Activated naive CD4-positive, alpha-beta T cell treated with anti-CD3 and anti-CD28 coated beads, Interleukin-2, amount 50 U/mL, for 16 hours (primary cell): ENCODE results near the gene REV1.
"Not testable (repeated sequence)": the region's sequence is repeated elsewhere in the genome, so short reads cannot be mapped to it uniquely, and the experiment has no call there.

Experiments used
- DNase-seq: peaks from one replicate; pipeline ENCODE4 v3.0.0-alpha.2; 2020

REV1 gene

DNA sequence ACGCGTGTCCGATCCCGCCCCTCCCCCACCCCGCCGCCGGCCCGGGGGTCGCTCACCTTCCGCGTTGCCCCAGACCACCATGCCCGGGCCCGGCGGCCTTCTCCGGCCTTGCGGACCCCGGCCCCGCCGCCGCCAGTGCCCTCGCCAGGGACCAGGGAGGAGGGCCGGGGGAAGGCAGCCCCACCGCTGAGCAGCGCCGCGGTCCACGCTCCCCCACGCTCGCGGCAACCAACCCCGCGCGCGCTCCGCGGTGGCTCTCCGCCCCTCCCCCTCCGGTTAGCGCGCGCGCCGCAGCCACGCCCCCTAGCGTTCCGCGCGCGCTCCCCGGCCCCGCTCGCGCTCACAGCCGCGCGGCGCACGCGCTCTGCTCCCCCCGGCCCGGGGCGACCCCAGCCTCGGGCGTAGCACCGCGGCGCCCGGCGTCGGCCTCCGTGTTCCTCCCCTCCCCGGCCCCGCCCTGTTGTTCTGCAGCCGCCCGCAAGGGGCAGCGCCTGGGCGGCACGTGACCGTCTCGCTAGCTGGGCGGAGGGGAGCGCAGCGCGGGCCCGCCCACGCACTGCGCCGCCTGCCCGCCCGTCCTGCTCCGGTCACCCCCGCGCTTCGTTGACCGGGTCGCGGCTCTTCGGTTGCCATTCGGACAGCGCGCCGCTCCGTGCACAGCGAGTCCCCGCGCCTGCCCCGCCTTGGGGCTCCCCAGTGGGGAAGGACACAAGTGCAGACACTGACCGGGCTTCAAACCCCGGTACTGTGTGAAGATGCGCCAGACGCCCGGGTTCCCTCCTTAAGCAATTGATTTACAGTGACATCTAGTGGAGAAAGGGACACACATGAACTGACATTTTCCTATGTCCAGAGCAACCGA, at the start of gene REV1:
Gene REV1, minus strand, starts transcription at position 257 of the 862 bp plus-strand sequence. CDS start 25,042 bp downstream, outside the sequence.
- DNase-seq, result peak; percentile 96

DNA sequence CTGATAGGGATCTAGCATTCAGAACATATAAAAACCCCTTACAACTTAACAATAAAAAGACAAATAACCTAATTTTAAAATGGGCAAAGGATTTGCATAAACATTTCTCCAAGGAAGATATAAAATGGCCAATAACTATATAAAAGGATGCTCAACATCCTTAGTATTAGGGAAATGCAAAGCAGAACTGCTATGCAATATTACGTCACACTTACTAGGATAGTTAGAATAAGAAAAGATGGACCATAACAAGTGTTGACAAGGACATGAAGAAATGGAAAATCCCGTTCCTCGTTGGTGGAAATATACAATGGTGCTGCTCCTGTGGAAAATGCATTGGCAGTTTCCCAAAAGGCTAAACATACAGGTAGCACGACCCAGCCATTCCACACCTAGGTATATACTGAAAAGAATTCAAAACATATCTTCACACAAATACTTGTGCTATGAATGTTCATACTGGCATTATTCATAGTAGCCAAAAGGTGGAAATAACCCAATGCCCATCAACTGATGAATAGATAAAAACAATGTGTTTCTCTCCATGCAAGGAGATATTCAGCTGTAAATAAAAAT, 48.2 kb upstream of the REV1 start:
- DNase-seq, result no peak

DNA sequence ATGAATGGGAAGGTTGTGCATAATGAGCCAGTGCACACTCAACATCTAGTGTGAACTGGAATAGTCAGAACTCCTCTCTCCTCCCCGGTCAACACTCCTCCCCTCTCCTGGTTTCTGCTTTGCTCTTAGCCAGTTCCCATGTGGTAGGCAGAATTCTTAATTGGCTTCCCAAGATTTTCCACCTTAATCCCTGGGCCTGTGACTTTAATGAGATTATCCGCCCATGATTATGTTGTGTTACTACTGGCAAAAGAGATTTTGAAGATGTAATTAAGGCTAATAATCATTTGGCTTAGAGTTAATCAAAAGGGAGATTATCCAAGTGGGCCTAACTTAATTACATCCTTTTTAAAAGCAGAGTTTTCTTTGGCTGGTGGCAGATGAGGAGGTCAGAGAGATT, 34.2 kb upstream of the REV1 start:
- DNase-seq, result no peak

DNA sequence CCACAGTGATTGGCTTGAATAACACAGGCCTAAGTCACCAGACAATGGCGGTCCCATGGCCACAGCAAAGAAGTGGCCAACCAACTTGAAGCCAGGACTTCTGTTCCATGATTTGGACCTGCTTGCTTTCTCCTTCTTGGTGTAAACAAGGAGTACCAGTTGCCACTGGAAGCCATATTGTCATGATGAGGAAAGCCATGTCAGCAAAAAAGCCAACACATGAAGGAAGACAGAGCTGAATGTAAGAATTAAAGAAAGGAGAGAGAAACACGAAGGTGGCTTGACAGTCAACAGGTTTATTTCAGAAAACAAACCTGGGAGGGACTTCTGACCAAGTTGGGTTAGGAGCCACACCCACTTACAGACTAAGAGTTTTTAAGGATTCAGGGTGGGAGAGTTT, 32.3 kb upstream of the REV1 start:
- no peak for DNase-seq

DNA sequence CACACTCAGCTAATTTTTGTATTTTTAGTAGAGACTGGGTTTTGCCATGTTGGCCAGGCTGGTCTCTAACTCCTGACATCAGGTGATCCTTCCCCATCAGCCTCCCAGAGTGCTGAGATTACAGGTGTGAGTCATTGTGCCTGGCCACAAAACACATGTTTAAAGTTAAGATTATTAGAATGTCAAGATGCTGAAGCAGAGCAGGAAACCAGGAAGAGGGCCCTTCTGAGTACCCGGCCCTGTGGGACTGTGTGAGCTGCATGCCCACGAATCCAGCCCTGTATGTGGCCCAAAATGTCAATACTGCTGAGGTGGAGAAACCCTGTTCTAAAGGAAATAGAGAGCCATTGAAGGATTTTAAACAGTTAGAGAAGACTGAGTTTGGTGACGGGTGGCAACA, 31.0 kb upstream of the REV1 start:
- no peak for DNase-seq

DNA sequence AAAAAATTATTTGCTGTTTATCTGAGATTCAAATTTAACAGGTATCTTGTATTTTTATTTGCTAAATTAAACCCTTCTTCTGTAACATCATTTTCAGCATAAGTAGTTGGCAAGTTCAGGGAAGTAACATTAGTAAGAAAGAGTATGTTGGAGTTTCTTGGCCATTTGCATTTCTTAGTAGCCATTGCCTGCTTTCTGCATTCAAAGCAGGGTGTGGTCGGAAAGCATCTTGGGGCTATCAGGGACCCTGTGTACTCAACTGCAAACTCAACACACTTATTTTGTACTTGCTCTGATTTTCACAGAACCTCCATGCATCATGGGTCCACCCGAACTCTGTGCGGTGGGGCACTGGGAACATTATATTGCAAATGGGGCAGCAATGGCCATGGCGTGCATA, 30.4 kb upstream of the REV1 start:
- DNase-seq, result no peak

DNA sequence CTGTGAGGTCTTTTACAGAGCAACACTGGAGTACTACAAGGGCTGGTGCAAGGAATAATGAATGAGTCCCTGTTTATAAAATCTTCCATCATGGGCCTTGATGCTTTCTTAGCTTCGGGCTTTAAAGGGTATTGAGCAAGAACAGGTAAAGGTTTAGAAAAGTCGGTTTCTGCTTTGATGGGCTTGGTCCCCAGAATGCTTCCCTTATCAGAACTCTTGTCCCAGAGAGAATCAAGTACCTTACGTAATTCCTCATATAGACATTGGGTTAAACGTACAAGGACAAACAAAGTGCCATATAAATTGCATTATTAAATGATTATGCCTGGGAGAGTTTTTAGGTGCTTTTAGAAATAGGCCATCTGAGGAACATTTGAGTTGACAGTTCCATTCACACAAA, 24.5 kb upstream of the REV1 start:
- no peak for DNase-seq

DNA sequence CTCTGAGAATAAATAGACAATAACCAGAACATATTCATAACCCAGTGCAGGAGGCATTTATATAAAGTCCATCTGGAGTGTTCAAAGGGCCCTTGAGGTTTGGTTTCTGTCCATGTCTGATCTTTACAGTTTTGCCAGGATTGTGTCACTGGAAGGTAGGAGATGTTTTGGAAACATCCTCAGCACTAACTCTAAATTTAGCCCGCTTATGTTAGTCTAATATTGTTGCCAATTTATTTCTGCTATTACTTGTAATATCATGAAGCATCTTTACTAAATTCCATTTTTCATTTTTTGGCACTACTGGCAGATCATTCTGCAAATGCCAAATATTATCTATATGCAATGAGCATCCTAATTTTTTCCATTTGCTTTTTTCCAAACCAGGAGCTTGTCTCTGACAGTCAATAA, 22.4 kb upstream of the REV1 start:
- no peak for DNase-seq

DNA sequence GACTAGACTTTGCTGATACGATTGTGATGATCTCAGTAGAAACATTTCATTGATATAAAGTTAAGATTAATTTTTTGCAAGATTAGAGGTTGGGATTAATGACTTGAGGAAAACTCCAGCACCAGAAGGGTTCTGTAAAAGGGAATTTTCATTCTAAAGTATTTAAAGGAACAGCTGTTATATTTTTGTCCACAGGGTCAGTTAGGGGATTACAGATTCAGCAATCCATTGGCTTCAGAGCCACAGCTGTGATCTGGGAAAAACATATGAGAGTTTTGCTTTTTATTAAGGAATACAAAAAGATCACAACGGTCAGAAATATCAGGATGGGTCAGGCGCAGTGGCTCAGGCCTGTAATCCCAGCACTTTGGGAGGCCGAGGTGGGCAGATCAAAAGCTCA, 19.6 kb upstream of the REV1 start:
- no peak for DNase-seq

DNA sequence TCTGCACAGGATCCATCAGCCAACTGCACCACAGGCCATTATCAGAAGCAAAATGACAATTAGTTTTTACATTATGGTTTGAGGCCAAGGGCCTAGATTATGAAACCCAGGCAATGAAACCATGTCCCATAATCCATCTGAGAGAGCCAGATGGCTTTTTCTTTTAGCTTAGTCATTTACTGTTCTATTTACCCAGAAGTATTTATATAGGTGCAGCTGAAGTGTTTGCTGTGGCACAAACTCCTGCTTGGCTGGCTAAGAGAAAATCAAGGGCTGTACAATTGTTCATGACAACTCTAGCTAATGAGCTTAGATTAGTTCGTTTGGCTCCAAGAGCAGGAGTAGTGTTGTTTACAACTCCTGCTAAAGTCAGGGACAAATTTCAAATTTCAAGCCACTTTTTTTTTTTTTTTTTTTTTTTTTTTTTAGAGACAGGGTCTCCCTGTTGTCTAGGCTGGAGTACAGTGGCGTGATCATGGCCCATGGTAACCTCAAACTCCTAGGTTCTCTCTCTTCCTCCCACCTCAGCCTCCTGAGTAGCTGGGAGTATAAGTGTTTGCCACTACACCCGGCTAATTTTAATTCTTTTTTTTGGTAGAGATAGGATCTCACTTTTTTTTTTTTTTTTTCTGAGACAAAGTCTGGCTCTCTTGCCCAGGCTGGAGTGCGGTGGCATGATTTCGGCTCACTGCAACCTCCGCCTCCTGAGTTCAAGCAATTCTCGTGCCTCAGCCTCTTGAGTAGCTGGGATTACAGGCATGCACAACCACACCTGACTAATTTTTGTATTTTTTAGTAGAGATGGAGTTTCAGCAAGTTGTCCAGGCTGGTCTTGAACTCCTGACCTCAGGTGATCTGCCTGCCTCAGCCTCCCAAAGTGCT, 18.4 kb upstream of the REV1 start:
- no peak for DNase-seq

DNA sequence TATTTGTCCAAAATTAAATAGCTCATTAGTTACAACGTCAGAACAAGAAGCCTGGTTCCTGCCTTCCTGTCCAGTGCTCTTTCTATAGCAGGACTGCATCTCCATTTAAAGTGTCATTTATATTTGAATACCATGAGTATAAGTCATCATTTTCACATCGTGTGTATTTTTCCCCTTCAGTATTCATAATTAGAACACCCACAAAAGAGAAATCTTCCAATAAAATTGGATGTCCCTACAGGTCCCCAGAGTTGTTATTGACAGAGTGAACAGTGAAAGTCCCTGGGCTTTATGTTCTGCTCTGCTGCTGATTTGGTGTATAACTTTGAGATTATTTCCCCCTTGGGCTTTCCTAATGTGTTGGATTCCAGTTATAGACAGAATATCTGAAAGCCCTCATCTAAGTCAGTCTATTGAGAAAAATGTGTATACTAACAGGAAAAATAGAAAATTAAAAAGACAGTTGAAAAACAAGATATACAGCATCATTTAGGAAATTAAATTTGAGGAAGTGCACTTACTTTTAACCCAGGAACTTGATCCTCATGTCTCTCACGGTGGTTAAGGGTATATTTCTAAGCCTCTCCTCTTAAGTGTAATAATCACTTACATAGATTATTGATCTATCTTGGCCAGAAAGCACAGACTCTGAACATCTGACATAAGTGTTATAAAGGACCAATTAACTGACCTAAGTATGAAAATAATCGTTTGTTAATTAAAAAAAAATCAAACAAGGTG, 15.2 kb upstream of the REV1 start:
- DNase-seq, result no peak

DNA sequence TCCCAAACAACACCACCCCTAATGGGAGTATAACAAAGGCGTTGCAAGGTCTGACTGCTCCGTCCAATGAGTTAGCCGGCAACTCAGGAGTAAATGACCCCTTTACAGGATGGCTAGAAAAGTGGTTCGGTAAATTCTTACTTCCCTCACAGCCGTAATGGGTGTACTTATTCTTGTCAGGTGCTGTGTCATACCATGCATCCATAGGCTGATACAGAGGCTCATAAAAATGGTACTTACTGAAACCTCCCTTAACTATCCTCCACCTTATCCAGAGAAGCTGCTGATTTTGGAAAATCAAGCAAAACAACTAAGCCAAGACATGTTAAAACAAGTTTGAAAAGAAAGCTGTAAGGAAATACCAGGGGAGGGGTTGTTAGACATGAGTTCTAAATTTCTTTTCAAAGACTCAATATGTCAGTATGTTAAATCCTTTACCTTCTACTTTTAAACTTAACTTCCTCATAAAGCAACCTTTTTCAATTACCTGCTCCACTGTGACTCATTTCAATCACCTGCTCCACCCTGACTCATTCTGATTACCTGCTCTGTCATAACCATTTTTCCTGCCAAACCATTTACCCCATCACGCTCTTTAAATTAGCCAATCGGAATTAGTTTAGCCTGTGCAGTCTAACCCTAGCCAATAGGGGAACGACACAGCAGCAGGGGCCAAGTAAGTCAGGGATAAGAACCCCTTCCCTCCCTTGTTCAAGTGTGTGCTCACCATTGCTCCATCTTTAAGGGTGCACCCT, 14.0 kb upstream of the REV1 start:
- DNase-seq, result not testable (repeated sequence)

DNA sequence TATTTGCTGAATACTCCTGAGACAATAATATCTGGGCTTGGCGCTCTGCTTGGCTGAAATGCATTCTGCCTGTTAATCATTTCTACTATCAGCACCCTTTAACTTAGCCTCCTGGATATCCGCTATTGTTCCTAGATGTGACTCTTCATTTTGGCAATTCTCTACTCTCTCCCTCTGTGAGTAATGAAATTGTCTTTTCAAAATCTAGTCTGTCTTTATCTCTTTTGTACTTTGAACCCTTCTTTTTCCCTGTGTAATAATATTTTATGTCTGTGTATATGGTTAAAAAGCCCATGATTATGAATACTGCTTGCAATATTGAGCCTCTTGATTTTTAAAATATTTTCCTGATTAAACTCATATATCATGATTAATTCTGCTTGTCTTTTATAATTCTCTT, 6.2 kb upstream of the REV1 start:
- DNase-seq, result no peak

DNA sequence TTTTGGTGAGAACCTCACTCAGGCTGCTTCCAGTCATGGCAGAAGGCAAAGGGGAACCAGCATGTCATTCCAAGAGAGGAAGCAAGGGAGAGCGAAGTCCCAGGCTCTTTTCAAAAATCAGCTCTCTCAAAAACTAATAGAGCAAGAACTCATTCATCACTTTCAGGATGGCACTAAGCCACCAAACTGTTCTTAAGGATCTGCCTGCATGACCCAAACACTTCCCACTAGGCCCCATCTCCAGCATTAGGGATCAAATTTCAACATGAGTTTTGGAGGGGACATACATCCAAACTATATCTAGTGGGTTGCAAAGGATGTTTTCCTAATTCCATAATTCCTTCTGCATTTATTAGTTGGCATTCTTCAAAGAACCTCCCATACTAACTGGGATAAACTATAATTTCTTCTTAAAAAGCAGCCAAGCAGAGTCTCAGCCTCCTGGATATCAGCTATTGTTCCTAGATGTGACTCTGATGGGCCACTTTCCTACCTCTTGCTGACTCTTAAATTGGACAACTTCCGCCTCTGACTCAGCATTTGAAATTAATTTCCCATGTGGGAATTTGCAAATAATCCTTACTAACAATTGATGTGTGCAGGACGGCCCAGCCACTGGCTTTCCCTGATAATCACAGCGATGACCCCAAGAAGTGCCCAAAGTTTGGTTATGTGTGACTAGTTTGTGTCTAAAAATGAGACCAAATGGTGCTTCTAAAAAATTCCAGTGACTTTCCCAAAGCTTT, 5.5 kb upstream of the REV1 start:
- DNase-seq, result no peak

DNA sequence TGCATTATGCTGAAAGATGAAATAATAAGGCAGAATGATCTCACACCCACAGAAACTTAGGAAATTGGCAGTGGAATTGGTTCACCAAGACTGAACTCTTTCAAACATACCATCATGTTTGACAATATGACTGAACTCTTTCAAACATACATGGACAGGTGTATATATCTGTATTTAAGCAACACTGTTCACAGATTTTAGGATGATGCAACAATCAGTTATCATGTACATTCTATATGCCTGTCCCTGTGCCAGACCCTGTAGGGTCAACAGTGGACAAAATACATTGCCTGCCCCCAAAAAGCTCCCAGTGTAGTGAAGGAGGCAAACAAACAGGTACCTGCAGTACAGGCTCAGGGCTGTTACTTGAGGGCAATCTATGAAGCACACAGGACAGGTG, 2.9 kb upstream of the REV1 start:
- no peak for DNase-seq

DNA sequence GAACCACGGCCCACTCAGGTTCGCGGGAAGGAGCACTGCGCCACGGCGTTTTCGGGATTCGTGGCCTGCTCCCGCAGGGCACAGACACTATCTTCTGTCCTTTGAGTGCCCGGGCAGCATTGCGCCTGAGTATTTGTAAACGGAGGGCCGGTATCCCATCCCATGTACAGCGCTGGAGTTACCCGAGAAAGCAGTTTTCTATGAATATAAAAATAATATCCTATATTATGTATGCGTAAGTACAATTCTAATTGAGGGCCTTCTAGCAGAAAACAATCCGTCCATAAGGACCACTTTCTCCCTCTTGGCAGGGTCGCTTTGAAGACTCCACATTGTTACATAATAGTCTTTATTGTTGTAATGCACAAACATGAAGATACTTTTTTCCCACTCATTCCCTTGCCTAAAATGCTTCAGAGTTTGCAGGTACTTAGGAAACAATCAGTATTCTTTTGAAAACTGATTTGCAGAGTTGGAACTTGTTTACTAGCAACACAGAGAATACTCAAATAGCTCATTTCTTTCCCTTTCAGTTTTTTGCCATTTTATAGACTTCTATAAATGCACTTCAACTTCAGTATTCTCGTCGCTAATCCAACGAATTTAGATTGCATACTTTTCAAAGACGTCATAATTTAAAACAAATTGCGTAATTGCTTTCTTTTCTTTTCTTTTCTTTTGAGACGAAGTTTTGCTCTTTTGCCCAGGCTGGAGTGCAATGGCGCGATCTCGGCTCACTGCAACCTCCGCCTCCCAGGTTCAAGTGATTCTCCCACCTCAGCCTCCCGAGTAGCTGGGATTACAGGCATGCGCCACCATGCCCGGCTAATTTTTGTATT, 1.0 kb upstream of the REV1 start:
- DNase-seq, result no peak

DNA sequence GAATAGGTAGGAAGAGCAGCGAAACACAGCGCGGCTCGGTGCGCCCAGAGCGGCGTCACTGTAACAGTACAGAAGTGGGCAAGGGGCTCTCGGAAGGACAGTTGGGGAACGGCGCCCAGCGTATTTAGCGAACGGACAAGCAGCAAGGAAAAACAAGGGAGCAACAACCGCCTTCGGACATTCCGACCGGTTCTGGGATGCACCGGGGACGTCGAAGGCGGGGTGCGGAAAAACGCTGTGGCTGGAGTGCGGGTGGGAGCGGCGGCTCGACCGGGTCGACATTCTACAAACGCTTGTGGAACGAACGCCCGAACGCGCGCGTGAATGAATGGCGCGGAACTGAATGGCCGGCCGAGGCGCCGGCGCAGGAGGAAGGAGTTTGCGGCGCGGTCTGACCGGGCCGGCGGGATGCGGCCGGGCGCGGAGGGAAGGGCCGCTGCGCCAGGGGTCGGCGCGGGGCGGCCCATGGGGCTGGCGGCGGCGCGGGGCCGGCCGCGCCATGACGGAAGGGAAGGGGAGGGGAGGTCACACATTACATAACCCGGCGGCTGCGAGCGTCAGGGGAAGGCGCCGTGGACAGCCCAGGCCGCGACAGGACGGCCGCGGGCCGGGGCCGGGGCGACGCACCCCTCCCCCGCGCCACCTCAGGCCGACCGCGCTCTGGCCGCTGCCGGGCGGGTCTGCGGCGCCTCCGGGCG, 605 bp downstream of the REV1 start:
- peak; percentile 40 for DNase-seq

DNA sequence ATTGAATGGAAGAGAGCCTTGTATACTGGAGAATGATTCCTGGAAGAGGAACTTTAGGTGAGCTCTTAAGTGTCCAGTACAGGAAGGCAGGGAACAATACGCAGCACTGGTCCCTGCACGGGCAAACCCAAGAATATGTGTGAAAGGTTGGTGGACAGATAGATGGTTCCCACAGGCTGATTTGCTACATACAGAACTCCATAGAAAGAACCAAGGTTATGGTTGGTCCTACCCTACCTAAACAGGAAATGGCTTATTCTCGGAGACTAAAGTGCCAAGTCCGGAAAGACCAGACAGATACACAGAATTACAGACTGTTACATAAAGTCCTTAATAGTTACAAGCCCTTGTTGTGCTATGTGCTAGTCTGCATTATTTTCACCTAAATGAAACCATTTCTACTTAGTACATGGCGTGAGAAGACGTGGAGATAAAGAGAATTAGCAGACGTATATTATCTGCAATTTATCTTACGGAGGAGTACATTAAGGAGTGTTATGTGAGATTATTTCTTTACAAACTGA, 1.2 kb downstream of the REV1 start:
- no peak for DNase-seq

DNA sequence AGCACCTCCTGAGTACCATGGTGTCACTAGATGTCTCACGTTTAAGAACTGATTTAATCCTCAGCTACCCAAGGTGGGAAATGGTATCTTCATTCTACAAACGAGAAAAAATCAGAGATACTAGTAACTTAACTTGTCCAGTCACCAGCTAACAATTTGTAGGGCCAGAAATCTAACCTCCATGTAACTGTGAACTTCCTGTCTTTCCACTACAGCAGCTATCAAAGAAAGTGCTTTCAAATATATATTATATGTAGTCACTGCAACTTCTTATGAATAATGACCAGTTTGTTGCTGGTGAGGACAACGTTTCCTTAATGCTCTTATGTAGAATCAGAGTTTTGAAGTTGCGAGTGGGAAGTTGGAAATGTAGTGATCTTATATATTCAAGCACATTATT, 1.9 kb downstream of the REV1 start:
- DNase-seq, result no peak

DNA sequence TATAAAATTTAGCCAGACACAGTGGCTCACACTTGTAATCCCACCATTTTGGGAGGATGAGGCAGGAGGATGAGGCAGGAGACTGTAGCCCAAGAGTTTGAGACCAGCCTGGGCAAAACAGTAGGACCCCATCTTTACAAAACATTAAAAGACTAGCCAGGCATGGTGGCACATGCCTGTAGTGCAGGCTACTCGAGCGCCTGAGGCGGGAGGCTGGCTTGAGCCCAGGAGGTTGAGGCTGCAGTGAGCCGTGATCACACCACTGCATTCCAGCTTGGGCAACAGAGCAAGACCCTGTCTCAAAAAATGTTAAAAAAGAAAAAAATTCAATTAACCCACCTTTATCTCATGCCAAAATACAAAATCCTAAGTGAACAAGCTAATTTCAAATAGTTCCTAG, 4.0 kb downstream of the REV1 start:
- no peak for DNase-seq
